GM19238 (cell line): ENCODE measurements around the gene CRYZL1.

ENCODE experiments used
- DNase-seq: peaks from one replicate; pipeline ENCODE4 v3.0.0; 2011; ENCODE audit warnings: low spot score; ENCODE audit not compliant: insufficient read length

Gene CRYZL1

DNA sequence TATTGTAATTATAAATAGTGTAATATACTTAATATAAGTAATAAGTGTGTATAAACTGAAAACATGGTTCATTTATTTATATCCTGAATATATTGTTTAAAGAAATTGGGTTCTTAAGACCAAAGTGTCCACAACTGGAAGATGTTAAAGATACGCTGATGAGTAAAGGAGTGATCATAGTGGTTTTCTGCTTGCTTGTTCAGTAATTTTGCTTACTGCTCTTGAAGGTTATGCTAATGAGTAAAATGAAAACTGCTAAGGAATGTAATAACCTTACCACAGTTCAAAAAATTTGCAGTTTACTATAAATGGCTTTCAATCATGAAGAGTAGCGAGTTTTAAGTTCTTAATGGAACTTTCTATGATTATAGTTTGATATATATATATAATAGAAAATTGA, 75.0 kb downstream of the CRYZL1 start:
- no peak for DNase-seq

DNA sequence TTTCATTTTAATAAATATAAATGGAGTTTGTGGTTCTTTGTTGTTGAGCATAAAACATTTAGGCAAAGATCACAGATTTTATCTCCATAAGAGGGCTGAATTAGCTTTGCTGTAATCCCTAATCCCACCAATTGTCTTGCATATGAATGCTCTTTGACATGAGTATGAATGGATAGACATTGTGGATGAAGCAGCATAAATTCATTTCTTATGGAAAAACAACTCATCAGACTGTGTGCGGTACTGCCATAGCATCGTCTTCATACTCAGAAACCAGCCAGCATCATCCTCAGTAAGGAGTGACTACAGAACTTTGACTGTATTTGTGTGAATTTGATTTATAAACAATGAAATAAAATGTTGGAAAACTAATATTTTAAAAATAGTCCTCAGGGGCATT, 79.2 kb downstream of the CRYZL1 start:
- DNase-seq = no peak

DNA sequence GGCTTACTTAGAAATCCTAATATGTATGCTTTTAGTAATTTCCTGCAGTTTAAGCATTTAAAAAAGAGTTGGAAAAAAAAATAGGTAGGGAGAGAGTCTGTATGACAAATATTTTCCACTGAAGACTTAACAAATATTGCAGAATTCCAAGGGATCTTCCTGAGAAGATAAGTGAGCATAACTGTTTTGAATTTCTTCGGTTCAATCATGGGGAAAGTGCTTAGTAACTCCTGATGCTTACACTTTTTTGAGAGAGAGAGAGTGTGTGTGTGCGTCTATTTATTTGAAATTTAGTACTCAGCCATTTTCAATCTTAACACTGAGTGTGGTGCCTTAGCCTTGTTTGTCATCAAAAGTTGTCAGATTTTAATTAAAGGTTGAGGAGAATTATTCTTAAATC, 80.2 kb downstream of the CRYZL1 start:
- no peak for DNase-seq

DNA sequence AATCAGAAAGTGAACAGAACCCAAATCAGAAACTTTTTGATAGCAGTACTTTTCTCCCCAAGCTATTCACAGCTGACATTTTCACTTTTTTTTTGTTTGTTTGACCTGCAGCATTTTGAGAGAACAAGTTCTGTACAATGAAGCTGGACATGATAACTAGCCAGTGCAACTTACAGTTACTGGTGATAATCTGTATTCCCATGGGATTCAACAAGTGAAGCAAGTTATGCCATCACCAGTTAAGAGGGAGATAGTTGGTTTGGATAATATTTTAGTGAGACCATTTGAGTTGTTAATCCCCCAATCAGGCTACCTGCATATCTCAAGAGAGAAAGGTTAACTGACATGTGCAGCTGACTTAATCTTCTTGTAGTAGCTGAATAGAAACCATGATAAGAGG, 80.6 kb downstream of the CRYZL1 start:
- DNase-seq = no peak

DNA sequence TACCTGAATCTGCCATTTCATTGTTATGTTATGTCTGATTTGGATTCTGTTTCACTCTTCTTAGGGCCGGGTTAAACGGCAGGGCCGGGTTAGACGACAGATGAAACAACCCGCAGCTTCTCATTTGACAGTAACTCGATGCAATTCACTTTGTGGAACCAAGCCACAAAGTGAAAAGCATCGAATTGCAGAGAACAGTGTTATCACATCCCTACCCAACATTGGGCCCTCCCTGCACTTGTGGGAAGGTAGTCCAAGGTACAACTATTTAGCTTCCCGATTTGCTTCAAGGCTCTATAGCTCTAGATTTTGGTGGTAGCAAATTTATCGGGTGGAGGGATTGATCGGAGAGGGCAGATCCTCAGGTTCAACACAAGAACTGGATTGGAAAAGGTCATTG, 81.7 kb downstream of the CRYZL1 start:
- no peak for DNase-seq

DNA sequence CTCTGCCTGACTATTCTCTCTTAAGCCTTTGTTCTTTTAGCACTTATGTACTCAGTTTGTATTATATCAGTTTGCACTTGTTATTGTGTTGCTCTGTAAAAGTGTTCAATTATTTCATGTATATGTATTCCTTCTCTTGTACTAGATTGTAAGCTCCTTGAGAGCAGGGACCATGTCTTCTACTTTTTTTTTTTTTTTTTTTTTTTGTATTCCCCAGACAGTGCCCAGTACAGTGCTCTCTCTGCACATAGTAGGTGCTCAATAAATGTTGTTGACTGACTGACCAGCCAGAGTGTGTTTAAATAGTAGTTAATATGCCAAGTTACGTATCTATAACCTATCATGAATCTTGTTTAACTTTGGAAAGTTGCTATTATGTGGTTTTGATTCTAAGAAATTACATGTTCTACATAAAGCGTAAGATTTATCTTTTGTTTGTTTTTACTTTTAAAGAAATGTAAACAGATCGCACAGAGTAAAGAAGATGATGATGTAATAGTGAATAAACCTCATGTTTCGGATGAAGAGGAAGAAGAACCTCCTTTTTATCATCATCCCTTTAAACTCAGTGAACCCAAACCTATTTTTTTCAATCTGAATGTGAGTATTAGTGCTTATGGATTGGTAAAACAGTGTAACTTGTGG, 82.6 kb downstream of the CRYZL1 start:
- no peak for DNase-seq

DNA sequence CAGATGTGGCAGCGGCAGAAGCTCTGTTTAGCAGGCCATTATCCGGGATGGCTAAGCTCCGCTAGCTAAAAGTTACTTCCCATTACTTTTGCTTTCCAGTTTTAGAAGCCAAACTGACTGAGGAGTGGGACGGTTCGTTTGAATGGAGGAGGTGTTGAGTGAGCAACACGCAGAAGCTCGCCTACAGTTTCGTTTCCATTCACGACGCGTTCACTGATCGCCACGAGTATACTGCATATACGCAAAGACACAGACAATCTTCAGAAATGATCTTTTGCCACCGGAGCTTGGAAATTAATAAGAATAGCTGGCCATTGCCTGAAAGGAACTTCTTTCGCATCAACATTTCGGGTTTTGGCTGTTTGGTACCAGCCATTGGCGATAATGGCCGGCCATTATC, 84.1 kb downstream of the CRYZL1 start:
- no peak for DNase-seq

DNA sequence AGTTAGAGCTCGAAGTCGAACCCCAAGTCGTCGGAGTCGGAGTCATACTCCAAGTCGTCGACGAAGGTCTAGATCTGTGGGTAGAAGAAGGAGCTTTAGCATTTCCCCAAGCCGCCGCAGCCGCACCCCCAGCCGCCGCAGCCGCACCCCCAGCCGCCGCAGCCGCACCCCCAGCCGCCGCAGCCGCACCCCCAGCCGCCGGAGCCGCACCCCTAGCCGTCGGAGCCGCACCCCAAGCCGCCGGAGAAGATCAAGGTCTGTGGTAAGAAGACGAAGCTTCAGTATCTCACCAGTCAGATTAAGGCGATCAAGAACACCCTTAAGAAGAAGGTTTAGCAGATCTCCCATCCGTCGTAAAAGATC, 86.6 kb downstream of the CRYZL1 start:
- DNase-seq = no peak

DNA sequence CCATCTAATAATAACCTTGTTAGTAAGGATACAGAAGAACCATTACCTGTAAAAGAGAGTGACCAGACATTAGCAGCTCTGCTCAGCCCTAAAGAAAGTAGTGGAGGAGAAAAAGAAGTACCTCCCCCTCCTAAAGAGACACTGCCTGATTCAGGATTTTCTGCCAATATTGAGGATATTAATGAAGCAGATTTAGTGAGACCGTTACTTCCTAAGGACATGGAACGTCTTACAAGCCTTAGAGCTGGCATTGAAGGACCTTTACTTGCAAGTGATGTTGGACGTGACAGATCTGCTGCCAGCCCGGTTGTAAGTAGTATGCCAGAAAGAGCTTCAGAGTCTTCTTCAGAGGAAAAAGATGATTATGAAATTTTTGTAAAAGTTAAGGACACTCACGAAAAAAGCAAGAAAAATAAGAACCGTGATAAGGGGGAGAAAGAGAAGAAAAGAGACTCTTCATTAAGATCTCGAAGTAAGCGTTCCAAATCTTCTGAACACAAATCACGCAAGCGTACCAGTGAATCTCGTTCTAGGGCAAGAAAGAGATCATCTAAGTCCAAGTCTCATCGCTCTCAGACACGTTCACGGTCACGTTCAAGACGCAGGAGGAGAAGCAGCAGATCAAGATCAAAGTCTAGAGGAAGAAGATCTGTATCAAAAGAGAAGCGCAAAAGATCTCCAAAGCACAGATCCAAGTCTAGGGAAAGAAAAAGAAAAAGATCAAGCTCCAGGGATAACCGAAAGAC, 87.1 kb downstream of the CRYZL1 start:
- no peak for DNase-seq

DNA sequence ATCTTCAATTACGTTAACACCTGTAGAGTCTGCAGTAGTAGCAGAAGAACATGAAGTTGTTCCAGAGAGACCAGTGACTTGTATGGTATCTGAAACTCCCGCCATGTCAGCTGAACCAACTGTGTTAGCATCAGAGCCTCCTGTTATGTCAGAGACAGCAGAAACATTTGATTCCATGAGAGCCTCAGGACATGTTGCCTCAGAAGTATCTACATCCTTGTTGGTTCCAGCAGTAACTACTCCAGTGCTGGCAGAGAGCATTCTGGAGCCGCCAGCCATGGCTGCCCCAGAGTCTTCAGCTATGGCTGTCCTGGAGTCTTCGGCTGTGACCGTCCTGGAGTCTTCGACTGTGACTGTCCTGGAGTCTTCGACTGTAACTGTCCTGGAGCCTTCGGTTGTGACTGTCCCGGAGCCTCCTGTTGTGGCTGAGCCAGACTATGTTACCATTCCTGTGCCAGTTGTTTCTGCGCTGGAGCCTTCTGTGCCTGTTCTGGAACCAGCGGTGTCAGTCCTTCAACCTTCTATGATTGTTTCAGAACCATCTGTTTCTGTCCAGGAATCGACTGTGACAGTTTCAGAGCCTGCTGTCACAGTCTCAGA, 88.4 kb downstream of the CRYZL1 start:
- DNase-seq = no peak

DNA sequence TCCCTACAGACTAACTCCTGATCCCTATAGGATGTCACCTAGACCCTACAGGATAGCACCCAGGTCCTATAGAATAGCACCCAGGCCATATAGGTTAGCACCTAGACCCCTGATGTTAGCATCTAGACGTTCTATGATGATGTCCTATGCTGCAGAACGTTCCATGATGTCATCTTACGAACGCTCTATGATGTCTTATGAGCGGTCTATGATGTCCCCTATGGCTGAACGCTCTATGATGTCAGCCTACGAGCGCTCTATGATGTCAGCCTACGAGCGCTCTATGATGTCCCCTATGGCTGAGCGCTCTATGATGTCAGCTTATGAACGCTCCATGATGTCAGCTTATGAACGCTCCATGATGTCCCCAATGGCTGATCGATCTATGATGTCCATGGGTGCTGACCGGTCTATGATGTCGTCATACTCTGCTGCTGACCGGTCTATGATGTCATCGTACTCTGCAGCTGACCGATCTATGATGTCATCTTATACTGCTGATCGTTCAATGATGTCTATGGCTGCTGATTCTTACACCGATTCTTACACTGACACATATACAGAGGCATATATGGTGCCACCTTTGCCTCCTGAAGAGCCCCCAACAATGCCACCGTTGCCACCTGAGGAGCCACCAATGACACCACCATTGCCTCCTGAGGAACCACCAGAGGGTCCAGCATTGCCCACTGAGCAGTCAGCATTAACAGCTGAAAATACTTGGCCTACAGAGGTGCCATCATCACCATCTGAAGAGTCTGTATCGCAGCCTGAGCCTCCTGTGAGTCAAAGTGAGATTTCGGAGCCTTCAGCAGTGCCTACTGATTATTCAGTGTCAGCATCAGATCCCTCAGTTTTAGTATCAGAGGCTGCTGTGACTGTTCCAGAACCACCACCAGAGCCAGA, 89.2 kb downstream of the CRYZL1 start:
- no peak for DNase-seq

DNA sequence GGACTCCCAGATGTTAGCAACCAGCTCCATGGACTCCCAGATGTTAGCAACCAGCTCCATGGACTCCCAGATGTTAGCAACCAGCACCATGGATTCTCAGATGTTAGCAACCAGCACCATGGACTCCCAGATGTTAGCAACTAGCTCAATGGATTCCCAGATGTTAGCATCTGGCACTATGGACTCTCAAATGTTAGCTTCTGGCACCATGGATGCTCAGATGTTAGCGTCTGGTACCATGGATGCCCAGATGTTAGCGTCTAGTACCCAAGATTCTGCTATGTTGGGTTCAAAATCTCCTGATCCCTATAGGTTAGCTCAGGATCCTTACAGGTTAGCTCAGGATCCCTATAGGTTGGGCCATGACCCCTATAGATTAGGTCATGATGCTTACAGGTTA, 89.9 kb downstream of the CRYZL1 start:
- no peak for DNase-seq

DNA sequence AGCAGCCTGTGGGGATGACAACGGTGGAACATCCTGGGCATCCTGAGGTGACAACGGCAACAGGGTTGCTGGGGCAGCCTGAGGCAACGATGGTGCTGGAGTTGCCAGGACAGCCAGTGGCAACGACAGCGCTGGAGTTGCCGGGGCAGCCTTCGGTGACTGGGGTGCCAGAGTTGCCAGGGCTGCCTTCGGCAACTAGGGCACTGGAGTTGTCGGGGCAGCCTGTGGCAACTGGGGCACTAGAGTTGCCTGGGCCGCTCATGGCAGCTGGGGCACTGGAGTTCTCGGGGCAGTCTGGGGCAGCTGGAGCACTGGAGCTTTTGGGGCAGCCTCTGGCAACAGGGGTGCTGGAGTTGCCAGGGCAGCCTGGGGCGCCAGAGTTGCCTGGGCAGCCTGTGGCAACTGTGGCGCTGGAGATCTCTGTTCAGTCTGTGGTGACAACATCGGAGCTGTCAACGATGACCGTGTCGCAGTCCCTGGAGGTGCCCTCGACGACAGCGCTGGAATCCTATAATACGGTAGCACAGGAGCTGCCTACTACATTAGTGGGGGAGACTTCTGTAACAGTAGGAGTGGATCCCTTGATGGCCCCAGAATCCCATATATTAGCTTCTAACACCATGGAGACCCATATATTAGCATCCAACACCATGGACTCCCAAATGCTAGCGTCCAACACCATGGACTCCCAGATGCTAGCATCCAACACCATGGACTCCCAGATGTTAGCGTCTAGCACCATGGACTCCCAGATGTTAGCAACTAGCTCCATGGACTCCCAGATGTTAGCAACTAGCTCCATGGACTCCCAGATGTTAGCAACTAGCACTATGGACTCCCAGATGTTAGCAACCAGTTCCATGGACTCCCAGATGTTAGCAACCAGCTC, 90.5 kb downstream of the CRYZL1 start:
- DNase-seq = no peak

DNA sequence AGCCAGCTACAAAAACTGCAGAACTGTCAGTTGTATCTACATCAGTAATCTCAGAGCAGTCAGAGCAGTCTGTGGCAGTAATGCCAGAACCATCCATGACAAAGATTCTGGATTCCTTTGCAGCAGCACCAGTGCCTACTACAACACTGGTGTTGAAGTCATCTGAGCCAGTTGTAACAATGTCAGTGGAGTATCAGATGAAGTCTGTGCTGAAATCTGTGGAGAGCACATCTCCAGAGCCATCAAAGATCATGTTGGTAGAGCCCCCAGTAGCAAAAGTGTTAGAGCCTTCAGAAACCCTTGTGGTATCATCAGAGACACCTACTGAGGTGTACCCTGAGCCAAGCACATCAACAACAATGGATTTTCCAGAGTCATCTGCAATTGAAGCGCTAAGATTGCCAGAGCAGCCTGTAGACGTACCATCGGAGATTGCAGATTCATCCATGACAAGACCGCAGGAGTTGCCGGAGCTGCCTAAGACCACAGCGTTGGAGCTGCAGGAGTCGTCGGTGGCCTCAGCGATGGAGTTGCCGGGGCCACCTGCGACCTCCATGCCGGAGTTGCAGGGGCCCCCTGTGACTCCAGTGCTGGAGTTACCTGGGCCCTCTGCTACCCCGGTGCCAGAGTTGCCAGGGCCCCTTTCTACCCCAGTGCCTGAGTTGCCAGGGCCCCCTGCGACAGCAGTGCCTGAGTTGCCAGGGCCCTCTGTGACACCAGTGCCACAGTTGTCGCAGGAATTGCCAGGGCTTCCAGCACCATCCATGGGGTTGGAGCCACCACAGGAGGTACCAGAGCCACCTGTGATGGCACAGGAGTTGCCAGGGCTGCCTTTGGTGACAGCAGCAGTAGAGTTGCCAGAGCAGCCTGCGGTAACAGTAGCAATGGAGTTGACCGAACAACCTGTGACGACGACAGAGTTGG, 91.4 kb downstream of the CRYZL1 start:
- DNase-seq = no peak

DNA sequence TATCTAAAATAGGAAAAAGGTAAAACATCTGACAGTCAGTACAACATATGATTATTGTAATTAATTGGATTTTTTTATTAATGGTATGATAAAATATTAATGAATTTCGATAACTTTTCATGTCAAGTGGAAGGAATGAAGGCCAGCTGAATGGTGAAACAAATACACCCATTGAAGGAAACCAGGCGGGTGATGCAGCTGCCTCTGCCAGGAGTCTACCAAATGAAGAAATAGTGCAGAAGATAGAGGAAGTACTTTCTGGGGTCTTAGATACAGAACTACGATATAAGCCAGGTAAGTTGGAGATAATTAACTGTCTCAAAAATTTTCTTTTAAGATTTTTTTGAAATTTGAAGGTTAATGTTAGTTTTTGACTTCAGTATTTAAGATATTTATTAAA, 95.5 kb downstream of the CRYZL1 start:
- no peak for DNase-seq

DNA sequence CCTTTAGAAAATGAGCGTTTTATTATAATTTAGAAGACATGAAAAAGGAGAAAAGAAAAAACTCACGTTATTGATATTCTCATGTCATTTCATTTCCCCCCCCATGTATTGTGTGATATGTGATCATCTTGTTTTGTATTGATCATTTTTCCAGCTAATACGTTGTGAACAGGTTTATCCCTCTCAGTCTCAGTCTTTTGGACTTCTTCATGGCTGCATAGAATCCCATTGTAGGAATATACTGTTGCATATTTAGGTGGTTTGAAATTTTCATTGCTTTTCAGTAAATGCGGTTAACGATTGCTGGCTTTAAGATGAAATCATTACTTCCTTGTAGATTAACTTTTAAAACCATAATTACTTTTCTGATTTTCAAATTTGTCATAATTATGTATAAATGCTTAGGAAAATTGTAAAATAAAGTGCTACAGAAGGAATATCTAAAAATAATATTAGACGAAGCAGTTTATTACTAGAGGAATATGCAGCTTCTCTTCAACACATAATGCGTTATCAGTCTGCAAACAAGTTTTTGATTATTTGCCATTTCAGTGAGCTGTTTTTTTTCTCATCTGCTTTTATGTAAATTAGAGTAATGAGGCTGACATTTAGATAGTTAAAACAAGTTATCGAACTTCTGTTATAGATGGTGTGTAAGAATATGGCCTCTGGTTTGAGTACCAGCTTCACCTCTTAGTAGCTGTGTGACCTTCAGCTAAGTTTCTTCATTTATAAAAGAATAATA, 96.9 kb downstream of the CRYZL1 start:
- DNase-seq = no peak

DNA sequence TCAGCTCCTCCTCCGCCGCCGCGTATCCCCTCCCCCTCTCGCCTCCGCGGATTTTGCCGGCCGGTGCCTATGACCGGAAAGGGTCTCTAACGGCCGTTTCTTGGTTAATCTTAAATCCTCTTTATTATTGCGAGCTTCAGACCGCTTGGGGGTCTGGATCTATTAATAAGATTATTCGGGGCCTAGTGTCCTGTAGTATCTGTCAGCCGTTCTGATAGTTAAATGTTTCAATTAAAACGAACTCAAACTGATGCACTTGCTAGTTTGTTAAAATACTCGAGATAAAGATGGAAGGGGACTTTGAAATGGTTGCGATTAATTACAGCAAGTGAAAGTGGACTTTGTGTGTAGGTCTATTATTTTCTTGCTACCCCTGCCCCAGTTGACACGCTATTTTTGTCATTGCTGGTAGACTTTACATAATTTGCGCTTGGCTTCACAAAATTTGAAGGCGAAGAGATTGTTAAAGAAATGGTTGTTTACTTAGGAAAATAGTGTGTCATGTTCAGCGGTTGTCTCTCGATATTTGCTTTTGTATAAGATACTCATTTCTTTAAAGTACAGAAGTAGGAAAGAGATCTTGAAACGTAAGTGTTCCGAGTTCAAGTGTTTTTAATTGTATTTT, 97.9 kb downstream of the CRYZL1 start:
- DNase-seq = no peak

DNA sequence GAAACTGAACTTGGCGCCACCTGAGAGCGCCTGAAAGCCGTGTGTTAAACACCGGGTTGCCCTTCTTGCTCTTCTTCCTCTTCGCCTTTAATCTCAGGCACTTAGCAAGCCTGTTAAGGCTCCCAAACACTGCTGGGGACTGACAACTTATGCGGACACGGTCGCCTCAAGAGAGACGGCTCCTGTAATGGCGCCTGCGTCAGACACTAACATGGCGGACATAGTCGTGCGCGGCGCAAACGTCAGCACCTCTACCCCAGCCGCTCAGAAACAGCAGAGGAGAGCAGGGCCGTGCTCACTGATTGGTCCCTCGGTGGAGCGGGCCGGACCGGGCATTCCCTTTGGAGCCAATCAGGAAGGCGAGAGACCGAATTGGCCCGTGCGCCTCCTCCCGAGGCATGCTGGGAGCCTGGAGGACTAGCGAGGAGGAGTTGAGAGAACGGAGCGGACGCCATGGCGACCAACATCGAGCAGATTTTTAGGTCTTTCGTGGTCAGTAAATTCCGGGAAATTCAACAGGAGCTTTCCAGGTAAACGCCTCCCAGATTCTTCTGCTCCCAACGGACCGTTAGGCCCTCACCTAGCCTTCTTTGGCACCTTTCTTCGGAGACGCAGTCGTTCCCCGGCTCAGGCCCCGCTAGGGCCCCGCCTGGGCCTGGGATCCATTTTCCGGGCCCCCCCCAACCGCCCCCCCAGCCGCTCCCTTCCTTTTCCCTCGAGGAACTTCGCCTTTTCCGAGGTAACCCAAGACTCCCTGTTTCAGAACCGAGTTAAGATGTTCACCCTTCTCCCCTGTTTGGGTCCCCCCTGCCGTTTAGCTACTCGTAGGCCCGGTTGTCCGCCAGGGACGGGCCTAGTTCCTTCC, 98.7 kb downstream of the CRYZL1 start, which contains the start of gene SON:
Gene SON (plus strand): TSS at position 399 of the 865 bp plus-strand sequence. CDS start 55 bp downstream, at position 454.
- peak; percentile 85 for DNase-seq
